GM11168 (cell line): ENCODE data around the gene RAN.
"Not testable (repeated sequence)": the region's sequence is repeated elsewhere in the genome, so short reads cannot be mapped to it uniquely, and the experiment has no call there.

Experiments
- in situ Hi-C: fragments of 300-500 bp; cut with MboI; formaldehyde crosslinking; loops from one replicate; pipeline ENCODE4 v1.12.0; 2022; ENCODE audit warnings: low sequenced_read_pairs; ENCODE audit not compliant: unreplicated experiment

The RAN gene

DNA sequence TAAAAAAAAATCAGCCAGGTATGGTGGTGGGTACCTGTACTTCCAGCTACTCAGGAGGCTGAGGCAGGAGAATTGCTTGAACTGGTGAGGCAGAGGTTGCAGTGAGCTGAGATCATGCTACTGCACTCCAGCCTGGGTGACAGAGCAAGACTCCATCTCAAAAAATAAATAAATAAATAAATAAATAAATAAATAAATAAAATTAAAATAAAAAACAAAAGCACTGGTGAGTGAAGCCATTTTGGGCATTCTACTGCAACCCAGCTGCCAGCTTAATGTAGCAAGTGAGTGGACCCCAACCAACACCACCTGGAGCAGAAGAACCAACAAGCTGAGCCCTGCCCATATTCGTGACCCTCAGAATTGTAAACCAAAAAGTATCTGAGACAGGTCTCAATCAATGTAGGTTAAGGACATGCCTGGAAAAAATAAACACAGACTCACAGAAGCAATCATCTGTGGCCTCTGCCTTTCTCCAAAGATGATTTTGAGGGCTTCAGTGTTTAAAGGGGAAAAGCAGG is 23.0 kb upstream of the RAN start:
- in situ Hi-C loops, result not testable (repeated sequence)

DNA sequence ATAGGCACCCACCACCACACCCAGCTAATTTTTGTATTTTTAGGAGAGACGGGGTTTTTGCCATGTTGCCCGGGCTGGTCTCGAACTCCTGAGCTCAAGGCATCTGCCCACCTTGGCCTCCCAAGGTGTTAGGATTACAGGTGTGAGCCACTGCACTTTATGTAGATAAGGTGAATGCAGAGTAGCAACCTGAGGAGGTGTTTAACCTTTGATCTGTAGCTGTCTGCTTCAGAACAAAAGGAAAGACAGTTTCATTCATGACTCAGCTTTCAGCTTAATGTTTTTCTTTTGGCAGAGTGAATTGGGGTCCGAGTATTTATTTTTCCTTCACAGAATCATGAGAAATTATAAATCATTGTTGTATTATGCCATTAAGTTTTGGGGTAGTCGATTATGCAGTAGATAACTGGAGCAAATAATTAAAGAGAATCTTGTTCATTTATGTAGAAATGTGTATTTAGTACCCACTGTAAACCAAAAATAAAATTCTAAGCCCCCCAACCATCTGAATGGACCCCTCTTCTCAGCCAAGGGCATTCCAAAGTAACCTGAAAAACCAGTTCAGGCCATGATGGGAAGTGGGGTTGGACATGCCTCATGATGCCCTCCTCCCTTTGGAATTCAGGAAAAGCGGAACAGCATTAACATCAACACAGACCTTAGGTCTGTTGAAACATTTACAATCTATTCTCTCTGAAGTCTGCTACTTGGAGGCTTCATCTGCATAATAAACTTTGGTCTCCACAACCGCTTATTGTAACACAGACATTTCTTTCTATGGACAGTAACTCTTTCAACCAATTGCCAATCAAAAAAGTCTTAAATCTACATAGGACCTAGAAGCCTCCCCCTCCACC is 22.1 kb upstream of the RAN start:
- in situ Hi-C loops, result no loop called here

DNA sequence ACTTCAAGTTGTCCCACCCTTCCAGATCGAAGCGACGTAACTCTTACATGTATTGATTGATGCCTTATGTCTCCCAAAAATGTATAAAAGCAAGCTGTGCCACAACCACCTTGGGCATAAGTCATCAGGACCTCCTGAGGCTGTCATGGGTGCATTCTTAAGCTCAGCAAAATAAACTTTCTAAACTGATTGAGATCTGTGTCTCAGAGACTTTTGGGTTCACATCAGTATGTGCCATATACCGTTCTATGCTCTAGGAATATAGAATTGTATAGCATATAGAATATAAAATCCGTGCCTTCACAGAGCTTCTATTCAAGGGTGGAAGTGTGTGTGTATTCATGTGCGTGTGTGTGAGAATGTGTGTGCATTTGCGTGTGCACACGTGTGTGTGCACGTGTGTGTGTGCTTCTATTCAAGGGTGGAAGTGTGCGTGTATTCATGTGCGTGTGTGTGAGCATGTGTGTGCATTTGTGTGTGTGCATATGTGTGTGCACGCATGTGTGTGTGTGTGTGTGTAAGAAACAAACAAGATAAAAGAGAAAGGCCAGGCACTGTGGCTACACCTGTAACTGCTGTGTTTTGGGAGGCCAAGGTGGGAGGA is 21.3 kb upstream of the RAN start:
- in situ Hi-C loops, result no loop called here

DNA sequence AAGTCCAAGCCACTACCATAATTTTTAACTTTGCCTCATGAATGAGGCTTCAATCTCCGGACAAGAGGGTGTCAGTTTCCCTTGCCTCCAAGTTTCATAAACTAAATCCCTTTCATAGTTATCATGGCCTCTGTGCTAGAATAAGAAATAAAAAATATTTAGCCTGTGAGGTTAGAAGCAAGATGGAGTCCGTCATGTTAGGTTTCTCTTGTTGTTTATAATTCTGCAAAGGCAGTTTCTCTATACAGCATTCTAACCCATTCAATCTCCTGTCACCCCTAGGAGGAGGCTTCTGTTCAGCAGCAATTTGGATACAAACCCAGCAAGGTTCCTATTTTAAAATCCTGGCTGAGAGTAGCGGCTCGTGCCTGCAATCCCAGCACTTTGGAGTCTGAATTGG is 15.8 kb upstream of the RAN start:
- in situ Hi-C loops, result no loop called here

DNA sequence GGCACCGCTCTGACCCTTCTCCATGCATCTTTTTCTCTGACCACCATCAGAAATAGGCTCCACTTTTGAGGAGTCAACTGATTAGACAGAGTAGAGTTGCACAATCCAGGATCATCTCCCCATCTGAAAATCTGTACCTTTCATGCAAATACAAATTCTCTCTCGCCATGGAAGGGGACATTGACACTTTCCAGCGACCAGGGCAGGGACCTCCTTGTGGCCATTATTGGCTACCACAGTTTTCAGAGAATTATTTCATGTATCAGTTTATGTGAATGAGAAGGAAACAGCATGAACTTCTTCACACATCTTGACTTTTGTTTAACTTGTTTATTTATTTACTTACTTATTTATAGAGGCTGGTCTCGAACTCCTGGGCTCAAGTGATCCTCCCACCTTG is 13.8 kb upstream of the RAN start:
- in situ Hi-C loops, result no loop called here

DNA sequence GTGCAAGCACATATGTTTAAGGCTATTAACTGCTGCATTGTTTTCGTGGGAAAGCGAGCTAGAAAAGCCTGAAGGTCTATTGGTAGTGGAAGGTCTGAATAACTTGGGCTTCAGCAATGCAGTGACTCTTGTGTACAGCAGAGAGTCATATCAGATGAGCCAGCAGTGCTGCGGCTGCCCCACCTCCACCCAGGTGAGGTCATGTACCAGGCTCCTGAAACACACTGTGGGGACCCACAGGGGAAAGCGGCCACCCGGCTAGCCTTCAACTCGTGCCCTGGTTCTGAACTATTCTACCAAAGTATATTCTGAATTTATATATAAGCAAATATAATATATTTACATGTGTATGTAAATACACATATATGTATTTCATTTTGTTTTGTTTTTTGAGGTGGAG is 12.7 kb upstream of the RAN start:
- in situ Hi-C loops, result no loop called here

DNA sequence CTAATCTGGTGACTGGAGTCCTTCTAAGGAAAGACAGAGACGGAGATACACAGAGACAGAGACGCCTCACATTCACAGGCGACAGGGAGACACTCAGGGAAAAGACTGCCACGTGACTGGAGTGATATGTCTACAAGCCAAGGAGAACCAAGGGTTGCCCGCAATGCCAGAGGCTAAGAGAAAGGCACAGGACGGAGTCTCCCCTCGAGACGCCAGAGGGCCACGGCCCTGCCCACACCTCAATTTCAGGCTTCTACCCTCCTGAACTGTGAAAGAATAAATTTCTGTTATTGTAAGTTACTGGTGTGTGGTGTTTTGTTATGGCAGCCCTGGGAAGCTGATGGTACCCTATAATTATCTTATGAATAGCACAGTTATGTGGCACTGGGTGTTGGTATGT is 11.6 kb upstream of the RAN start:
- in situ Hi-C loops, result no loop called here

DNA sequence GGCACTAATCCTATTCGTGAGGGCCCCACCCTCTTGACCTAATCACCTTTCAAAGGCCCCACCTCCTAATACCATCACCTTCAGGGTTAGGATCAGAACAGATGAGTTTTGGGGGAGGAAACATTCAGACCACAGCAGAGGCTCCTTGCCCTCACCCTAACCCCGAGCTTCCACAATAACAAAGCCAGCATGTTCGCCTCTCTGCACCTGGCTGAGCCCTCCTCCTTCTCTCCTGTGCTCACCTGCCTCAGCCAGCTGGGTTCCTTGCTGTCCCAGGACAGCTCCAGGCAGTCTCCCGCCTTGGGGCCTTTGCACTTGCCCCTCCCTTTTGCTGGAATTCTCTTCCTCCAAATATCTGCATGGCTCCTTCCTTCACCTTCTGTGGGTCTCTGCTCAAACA is 9.7 kb upstream of the RAN start:
- in situ Hi-C loops, result no loop called here

DNA sequence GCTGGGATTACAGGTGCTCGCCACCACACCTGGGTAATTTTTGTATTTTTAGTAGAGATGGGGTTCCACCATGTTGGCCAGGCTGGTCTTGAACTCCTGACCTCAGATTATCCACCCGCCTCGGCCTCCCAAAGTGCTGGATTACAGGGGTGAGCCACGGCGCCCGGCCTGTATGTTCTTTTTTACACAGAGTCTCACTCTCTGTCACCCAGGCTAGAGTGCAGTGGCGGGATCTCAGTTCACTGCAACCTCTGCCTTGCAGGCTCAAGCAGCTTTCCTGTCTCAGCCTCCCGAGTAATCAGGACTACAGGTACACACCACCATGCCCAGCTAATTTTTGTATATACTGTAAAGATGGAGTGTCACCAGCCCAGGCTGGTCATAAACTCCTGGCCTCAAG is 9.1 kb upstream of the RAN start:
- in situ Hi-C loops, result not testable (repeated sequence)

DNA sequence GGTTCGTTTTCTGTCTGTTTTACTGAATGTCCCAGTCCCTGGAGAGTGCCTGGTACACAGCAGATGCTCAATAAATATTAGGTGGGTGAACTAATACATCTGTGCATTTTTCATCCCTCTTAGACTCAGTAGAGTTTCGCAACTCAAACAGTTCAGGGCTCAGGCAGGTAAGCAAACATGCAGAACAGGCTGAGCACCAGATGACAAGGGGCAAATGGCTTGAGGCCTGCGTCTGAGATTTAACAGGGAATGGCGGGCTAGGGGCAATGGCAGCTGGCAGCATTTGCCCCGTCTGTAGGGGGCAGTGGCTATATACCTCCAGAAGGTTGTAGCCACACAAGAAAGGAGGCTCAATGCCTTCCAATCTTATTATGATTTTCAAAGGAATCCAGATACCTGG is 8.6 kb upstream of the RAN start:
- in situ Hi-C loops, result no loop called here

DNA sequence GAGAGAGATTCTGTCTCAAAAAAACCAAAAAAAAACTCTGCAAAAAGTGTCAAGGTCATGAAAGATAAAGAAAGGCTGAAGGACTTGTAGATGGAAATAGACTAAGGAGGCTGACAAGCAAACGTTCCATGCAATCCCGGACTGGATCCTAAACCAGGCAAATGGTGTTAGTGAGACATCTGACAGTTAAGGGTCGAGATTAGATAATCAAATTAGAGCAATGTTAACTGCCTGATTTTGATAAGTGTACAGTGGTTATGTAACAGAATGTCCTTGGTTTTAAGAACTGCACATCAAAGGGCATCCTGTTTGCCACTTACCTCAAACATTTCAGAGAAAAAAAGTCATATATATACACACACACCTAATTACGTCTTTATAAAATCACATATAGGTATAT is 3.5 kb upstream of the RAN start:
- in situ Hi-C loops, result no loop called here

DNA sequence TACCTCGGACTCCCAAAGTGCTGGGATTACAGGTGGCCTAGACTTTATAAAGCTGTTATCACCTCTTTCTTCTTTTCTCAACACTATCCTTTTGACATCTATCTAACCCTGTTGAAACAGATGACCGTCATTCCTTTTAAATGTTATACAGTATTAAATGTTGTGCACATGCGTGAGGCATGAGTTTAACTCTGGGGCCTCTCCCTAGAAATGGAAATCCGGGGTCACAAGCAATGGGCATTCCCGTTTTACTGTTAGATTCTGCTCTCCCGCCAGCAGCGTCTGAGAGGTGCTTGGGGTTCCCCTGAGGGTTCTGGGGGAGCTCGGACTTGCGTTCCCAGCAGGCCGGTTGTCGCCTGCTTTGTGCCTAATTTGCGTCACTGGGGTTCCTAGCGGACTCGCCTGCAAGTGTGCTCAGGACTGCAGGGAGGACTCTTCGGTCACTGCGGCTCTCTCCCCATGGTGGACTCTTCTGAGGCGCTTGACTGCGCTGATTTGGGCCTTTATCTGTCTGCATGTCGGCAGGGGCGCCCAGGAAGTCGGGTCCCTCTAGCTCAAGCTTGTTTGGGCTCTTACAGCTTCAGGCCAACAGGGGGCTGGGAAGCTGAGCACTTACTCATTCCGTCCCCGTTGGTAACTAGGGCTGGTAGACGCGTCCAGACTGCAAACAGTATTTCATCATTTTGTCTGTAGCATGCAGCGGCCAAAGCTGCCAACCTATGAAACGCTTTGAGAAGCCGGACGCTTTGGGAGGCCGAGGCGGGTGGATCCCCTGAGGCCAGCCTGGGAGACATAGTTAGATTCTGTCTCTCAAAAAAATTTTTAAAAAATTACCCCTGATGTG is 1.2 kb upstream of the RAN start:
- in situ Hi-C loops, result no loop called here

DNA sequence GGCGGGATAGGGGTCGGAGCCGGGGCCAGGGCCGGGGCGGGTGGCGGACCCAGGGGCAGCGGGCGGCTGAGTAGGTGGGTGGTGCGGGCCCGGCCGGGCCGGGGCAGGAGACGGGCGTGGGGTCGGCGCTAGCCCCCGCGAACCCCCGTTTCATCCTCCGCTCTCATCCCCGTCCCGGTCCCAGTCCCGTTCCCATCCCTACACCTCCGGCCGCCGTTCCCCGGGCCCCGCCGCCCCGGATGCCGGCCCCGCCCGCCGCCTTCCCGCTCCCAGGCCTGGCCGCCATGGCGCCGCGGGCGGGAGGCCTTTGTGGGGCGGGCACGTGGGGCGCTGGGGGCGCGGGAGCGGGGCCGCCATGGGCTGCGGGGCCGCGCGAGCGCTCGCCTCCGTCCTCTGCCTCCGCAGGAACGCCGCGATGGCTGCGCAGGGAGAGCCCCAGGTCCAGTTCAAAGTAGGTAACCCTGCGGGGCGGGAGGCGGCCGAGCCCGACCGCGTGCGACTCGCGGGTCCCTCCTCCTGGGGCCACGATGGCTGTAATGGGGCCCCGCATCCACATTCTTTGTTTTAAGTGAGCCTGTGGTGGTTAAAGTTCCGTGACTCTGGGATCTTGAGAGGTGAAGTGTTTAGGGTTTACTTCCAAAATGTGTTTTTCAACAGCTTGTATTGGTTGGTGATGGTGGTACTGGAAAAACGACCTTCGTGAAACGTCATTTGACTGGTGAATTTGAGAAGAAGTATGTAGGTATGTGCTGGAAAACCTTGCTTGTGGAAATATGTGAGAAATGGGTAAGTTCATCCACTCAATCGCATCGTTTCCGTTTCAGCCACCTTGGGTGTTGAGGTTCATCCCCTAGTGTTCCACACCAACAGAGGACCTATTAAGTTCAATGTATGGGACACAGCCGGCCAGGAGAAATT is 572 bp downstream of the RAN start:
- in situ Hi-C loops, result no loop called here

DNA sequence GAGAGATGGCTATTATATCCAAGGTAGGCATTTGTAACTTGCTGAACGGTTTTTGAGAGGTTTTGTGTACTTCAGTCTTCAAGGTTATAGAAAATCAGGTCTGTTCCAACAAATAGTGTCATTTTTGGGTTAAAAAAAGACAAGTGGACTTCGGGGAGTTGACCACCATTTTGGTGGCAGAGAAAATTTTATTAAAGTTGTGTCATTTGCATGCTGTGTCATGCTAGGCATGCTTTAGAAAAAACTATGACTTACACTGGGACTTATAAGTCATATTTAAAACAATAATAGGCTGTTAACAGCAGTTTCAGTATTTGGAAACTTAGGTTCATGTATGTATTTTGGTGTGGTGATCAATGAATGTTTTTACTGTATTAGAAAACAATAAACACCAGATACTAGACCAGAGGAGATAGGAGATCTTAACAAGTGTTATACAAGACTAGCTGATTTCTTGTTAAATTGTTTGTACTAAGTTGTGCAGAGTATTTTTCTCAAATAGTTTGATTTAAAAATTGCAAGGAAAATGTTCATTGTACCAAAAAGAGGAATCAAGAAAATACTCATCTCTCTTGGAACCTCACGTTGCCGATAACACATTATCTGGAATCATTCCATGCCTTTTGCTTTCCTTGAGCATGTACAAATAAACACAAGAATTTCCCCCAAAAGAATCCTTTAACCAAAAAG is 1.4 kb downstream of the RAN start:
- in situ Hi-C loops, result no loop called here

DNA sequence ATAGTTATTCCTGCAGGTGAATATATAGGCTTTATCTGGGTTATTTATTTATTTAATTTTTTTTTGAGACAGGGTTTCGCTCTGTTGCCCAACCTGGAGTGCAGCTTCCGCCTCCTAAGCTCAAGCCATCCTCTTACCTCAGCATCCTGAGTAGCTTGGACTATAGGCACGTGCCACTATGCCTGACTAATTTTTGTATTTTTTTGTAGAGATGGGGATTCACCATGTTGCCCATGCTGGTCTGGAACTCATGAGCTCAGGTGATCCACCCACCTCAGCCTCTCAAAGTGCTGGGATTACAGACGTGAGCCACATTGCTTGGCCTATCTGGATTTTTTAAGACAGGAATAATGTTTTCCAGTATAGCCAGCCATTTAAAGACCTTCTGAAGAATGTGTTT is 2.0 kb downstream of the RAN start:
- in situ Hi-C loops, result no loop called here

DNA sequence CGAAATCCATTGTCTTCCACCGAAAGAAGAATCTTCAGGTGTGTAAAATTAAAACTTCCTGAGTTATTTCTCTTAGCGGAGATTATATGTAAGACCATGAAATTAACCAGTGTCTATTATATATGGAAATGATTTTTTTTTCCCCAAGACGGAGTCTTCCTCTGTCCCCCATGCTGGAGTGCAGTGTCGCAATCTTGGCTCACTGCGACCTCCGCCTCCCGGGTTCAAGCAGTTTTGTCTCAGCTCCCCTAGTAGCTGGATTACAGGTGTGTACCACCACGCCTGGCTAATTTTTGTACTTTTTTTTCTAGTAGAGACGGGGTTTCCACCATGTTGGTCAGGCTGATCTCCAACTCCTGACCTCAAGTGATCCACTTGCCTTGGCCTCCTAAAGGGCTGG is 2.8 kb downstream of the RAN start:
- in situ Hi-C loops, result no loop called here

DNA sequence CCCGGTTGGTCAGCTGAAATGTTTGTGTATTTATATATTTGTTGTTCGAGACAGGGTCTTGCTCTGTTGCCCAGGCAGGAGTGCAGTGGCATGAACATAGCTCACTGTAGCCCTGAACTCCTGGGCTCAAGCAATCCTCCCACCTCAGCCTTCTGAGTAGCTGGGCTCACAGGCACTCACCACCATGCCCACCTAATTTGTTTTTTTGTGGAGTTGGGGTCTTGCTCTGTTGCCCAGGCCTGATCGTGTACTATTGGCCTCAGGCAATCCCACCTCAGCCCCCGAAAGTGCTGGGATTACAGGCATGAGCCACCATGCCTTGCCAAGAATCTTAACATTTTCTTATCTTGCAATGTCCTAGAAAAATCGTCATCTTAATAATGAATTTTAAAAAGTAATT is 3.3 kb downstream of the RAN start:
- in situ Hi-C loops, result no loop called here

DNA sequence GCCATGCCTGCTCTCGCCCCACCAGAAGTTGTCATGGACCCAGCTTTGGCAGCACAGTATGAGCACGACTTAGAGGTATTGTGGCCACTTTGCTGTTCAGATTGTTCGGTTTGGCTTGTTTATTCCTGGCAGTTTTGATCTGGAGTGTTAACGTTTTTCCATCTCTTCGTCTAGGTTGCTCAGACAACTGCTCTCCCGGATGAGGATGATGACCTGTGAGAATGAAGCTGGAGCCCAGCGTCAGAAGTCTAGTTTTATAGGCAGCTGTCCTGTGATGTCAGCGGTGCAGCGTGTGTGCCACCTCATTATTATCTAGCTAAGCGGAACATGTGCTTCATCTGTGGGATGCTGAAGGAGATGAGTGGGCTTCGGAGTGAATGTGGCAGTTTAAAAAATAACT is 3.8 kb downstream of the RAN start:
- in situ Hi-C loops, result not testable (repeated sequence)

DNA sequence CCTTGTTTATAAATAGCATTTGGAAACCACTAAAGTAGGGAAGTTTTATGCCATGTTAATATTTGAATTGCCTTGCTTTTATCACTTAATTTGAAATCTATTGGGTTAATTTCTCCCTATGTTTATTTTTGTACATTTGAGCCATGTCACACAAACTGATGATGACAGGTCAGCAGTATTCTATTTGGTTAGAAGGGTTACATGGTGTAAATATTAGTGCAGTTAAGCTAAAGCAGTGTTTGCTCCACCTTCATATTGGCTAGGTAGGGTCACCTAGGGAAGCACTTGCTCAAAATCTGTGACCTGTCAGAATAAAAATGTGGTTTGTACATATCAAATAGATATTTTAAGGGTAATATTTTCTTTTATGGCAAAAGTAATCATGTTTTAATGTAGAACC is 4.4 kb downstream of the RAN start:
- in situ Hi-C loops, result no loop called here
